WTC11 (cell line): ENCODE data around the gene CCDC117. TPM values are rescaled to one million over a fixed set of nuclear protein-coding genes. Genes with fewer than 3 reads are reported as not detected.

Source experiments
- AFF4 ChIP-seq: sonication (generic); formaldehyde crosslinking; IDR thresholded peaks from 2 replicates; pipeline ENCODE4 v1.8.1; 2023; ENCODE audit warnings: mild to moderate bottlenecking, missing genetic modification reagents, borderline replicate concordance
- ATF1 ChIP-seq: sonication (generic); formaldehyde crosslinking; IDR thresholded peaks from 2 replicates; pipeline ENCODE4 v1.8.1; 2023; ENCODE audit warnings: mild to moderate bottlenecking, moderate library complexity, missing genetic modification reagents
- ATF6 ChIP-seq: sonication (generic); formaldehyde crosslinking; IDR thresholded peaks from 2 replicates; pipeline ENCODE4 v1.8.1; 2023; ENCODE audit warnings: mild to moderate bottlenecking, missing genetic modification reagents
- CDX4 ChIP-seq: fragments of 250-450 bp; sonication (Bioruptor Pico); IDR thresholded peaks from 2 replicates; pipeline ENCODE4 v1.9.0; 2021; ENCODE audit warnings: moderate library complexity, mild to moderate bottlenecking, inconsistent platforms, borderline replicate concordance
- CREM ChIP-seq: sonication (generic); formaldehyde crosslinking; IDR thresholded peaks from 2 replicates; pipeline ENCODE4 v1.8.1; 2022; ENCODE audit warnings: mild to moderate bottlenecking, missing genetic modification reagents, moderate library complexity
- CTCF ChIP-seq: fragments of 200-600 bp; IDR thresholded peaks from 2 replicates; pipeline ENCODE4 v1.8.0; 2022; ENCODE audit warnings: antibody characterized with exemption
- ESRRA ChIP-seq: sonication (generic); formaldehyde crosslinking; IDR thresholded peaks from 2 replicates; pipeline ENCODE4 v1.8.1; 2022; ENCODE audit warnings: mild to moderate bottlenecking, missing genetic modification reagents, borderline replicate concordance
- ETV6 ChIP-seq: sonication (generic); formaldehyde crosslinking; IDR thresholded peaks from 2 replicates; pipeline ENCODE4 v1.8.1; 2022; ENCODE audit warnings: mild to moderate bottlenecking, missing genetic modification reagents
- FOXP1 ChIP-seq: sonication (generic); formaldehyde crosslinking; IDR thresholded peaks from 2 replicates; pipeline ENCODE4 v1.8.0; 2022; ENCODE audit warnings: missing genetic modification reagents, mild to moderate bottlenecking, moderate library complexity, borderline replicate concordance
- HMGXB4 ChIP-seq: sonication (generic); formaldehyde crosslinking; IDR thresholded peaks from 2 replicates; pipeline ENCODE4 v1.8.1; 2023; ENCODE audit warnings: mild to moderate bottlenecking, moderate library complexity, missing genetic modification reagents
- IRF1 ChIP-seq: sonication (generic); formaldehyde crosslinking; IDR thresholded peaks from 2 replicates; pipeline ENCODE4 v1.8.0; 2023; ENCODE audit warnings: missing genetic modification reagents
- MYBL2 ChIP-seq: sonication (generic); formaldehyde crosslinking; IDR thresholded peaks from 2 replicates; pipeline ENCODE4 v1.8.1; 2023; ENCODE audit warnings: mild to moderate bottlenecking, moderate library complexity, missing genetic modification reagents
- NR2C2 ChIP-seq: sonication (generic); formaldehyde crosslinking; IDR thresholded peaks from 2 replicates; pipeline ENCODE4 v1.8.0; 2022; ENCODE audit warnings: mild to moderate bottlenecking, missing genetic modification reagents
- SP1 ChIP-seq: sonication (generic); formaldehyde crosslinking; conservative IDR thresholded peaks from 2 replicates; pipeline ENCODE4 v1.8.1; 2022; ENCODE audit warnings: missing genetic modification reagents
- TEAD4 ChIP-seq: sonication (generic); formaldehyde crosslinking; IDR thresholded peaks from 2 replicates; pipeline ENCODE4 v1.8.0; 2022; ENCODE audit warnings: mild to moderate bottlenecking, missing genetic modification reagents
- ZNF423 ChIP-seq: fragments of 250-450 bp; sonication (Bioruptor Pico); IDR thresholded peaks from 2 replicates; pipeline ENCODE4 v2.1.2; 2022; ENCODE audit warnings: mild to moderate bottlenecking, moderate library complexity
- total RNA-seq: library from RNA; stranded (reverse); gene quantifications from 3 replicates; pipeline ENCODE4 v1.2.3, GENCODE V29; 2021

Gene CCDC117
- total RNA-seq, 1 experiment from 2014 or later: 39.0 TPM

GRCh38 chr22:28800308-28801041 is 28.0 kb downstream of the CCDC117 start, which contains the start of gene XBP1 (continued):
- no peak for TF ChIP-seq CTCF
- TF ChIP-seq ESRRA (CRISPR knock-in tag): peak; percentile 41; the same call in 1 of the 2 replicates
- peak; percentile 96 for TF ChIP-seq HMGXB4
- TF ChIP-seq ETV6: peak; percentile 64; the same call in 1 of the 2 replicates
- no peak for TF ChIP-seq TEAD4
- TF ChIP-seq ATF1 (CRISPR knock-in tag): no peak
- TF ChIP-seq FOXP1: peak; percentile 80; the same call in 1 of the 2 replicates
- no peak for TF ChIP-seq ZNF423 (CRISPR knock-in tag)
- no peak for TF ChIP-seq CDX4 (CRISPR knock-in tag)
- 0 out of 2 replicates have a peak, but pooled peaks have one; percentile 22 for TF ChIP-seq NR2C2 (CRISPR knock-in tag)
- TF ChIP-seq SP1 (CRISPR knock-in tag): peak; percentile 71
- TF ChIP-seq ATF6 (CRISPR knock-in tag): no peak
- no peak for TF ChIP-seq IRF1 (CRISPR knock-in tag)
- TF ChIP-seq MYBL2 (CRISPR knock-in tag): peak; percentile 33; the same call in 1 of the 2 replicates
- no peak; the same call in 1 of the 2 replicates for TF ChIP-seq AFF4 (CRISPR knock-in tag)
- peak; percentile 80 for TF ChIP-seq CREM (CRISPR knock-in tag)
